Fibroblast of lung (primary cell): ENCODE data around the gene MAST3.

ENCODE experiments used
- CTCF ChIP-seq, 2 donors: IDR thresholded peaks in 1 of 2; conservative IDR thresholded peaks in 1 of 2; 1 replicate in 1 of 2; 2 replicates in 1 of 2; pipeline ENCODE4 v1.5.1; 2011 to 2012; ENCODE audit warnings: low read length in 2 of 2, control low read depth in 1 of 2, inconsistent platforms in 1 of 2, low read depth in 1 of 2, mild to moderate bottlenecking in 1 of 2
- EZH2 ChIP-seq: IDR thresholded peaks from 2 replicates; pipeline ENCODE4 v1.5.1; 2012; ENCODE audit warnings: low read length, control low read depth, mild to moderate bottlenecking; ENCODE audit errors: missing control alignments

- no peak for TF ChIP-seq EZH2
- no peak for TF ChIP-seq CTCF (conservative IDR thresholded peaks at IDR 0.05 in 1 of 2, IDR thresholded peaks at IDR 0.05 in 1 of 2; ENCODE audit: low read depth in 1 of 2, low read length in 2 of 2)
These were observed 69.4 kb downstream of the MAST3 start for GRCh38 chr19:18167011-18167410.
